H9 (cell line): ENCODE results near the gene FGF10. TPM values are rescaled to one million over a fixed set of nuclear protein-coding genes. Genes with fewer than 3 reads are reported as not detected.

Experiments used
- DNase-seq: peaks from one replicate; pipeline ENCODE4 v3.0.0-alpha.2; 2017
- H2AFZ ChIP-seq: one replicate; pipeline ENCODE4 v1.6.1; 2013; ENCODE audit warnings: mild to moderate bottlenecking, low read length, control low read depth, moderate library complexity
- H2AK5ac ChIP-seq: 2 replicates; pipeline ENCODE4 v1.6.1; 2013; ENCODE audit warnings: low read length, control low read depth, mixed read lengths; ENCODE audit not compliant: insufficient read length
- H2BK120ac ChIP-seq: one replicate; pipeline ENCODE4 v1.6.1; 2013; ENCODE audit warnings: low read depth, mild to moderate bottlenecking, low read length, control low read depth, inconsistent platforms; ENCODE audit not compliant: poor library complexity, severe bottlenecking
- H2BK12ac ChIP-seq: 2 replicates; pipeline ENCODE4 v1.6.1; 2013; ENCODE audit warnings: low read length, control low read depth, mixed read lengths, low read depth; ENCODE audit not compliant: insufficient read length
- H2BK15ac ChIP-seq: 2 replicates; pipeline ENCODE4 v1.6.1; 2013; ENCODE audit warnings: low read depth, low read length, control low read depth
- H2BK20ac ChIP-seq: one replicate; pipeline ENCODE4 v1.6.1; 2013; ENCODE audit warnings: low read depth, mild to moderate bottlenecking, low read length, control low read depth, inconsistent platforms; ENCODE audit not compliant: poor library complexity, severe bottlenecking
- H2BK5ac ChIP-seq: 2 replicates; pipeline ENCODE4 v1.6.1; 2013; ENCODE audit warnings: low read length, control low read depth, mixed read lengths; ENCODE audit not compliant: insufficient read length
- H3K14ac ChIP-seq: 2 replicates; pipeline ENCODE4 v1.6.1; 2013; ENCODE audit warnings: low read length, control low read depth; ENCODE audit not compliant: insufficient read depth
- H3K18ac ChIP-seq: 2 replicates; pipeline ENCODE4 v1.6.1; 2013; ENCODE audit warnings: low read depth, mild to moderate bottlenecking, mixed read lengths, low read length, control low read depth; ENCODE audit not compliant: insufficient read length
- H3K23ac ChIP-seq: 2 replicates; pipeline ENCODE4 v1.6.1; 2013; ENCODE audit warnings: low read length, control low read depth, mixed read lengths, low read depth; ENCODE audit not compliant: insufficient read length
- H3K23me2 ChIP-seq: 2 replicates; pipeline ENCODE4 v1.6.1; 2013; ENCODE audit warnings: low read depth, mild to moderate bottlenecking, mixed read lengths, low read length, control low read depth; ENCODE audit not compliant: insufficient read length, poor library complexity, severe bottlenecking
- H3K27ac ChIP-seq: 2 replicates; pipeline ENCODE4 v1.5.1; 2013; ENCODE audit warnings: low read length, control low read depth, mixed read lengths, low read depth; ENCODE audit not compliant: insufficient read length
- H3K27me3 ChIP-seq: 2 replicates; pipeline ENCODE4 v1.6.1; 2013; ENCODE audit warnings: low read length, control low read depth, inconsistent platforms; ENCODE audit not compliant: insufficient read depth
- H3K4ac ChIP-seq: 2 replicates; pipeline ENCODE4 v1.6.1; 2013; ENCODE audit warnings: low read depth, mild to moderate bottlenecking, control low read depth, inconsistent platforms, low read length, moderate library complexity
- H3K4me1 ChIP-seq: 2 replicates; pipeline ENCODE4 v1.6.1; 2013; ENCODE audit warnings: low read length, control low read depth, inconsistent platforms; ENCODE audit not compliant: insufficient read depth
- H3K4me2 ChIP-seq: 2 replicates; pipeline ENCODE4 v1.6.1; 2013; ENCODE audit warnings: low read length, control low read depth, mixed read lengths; ENCODE audit not compliant: insufficient read length, insufficient read depth
- H3K56ac ChIP-seq: 2 replicates; pipeline ENCODE4 v1.6.1; 2013; ENCODE audit warnings: low read depth, mild to moderate bottlenecking, mixed read lengths, low read length, control low read depth; ENCODE audit not compliant: insufficient read length
- H3K79me1 ChIP-seq: 2 replicates; pipeline ENCODE4 v1.6.1; 2013; ENCODE audit warnings: low read depth, mild to moderate bottlenecking, moderate library complexity, low read length, control low read depth, inconsistent platforms; ENCODE audit not compliant: insufficient read depth, poor library complexity, severe bottlenecking
- H3K79me2 ChIP-seq: 2 replicates; pipeline ENCODE4 v1.6.1; 2013; ENCODE audit warnings: low read length, control low read depth, inconsistent platforms; ENCODE audit not compliant: insufficient read depth
- H3K9ac ChIP-seq: 2 replicates; pipeline ENCODE4 v1.6.1; 2013; ENCODE audit warnings: low read length, control low read depth, mixed read lengths; ENCODE audit not compliant: insufficient read length; ENCODE audit errors: extremely low read depth
- H3K9me3 ChIP-seq: one replicate; pipeline ENCODE4 v1.6.1; 2013; ENCODE audit warnings: low read depth, low read length, inconsistent platforms; ENCODE audit not compliant: control insufficient read depth
- H3T11ph ChIP-seq: one replicate; pipeline ENCODE4 v1.6.1; 2013; ENCODE audit warnings: mild to moderate bottlenecking, low read length, control low read depth, inconsistent platforms
- H4K20me1 ChIP-seq: one replicate; pipeline ENCODE4 v1.6.1; 2013; ENCODE audit not compliant: control insufficient read depth, insufficient read length, insufficient read depth
- H4K5ac ChIP-seq: 2 replicates; pipeline ENCODE4 v1.6.1; 2013; ENCODE audit warnings: low read depth, mild to moderate bottlenecking, mixed read lengths, low read length, control low read depth; ENCODE audit not compliant: insufficient read length
- H4K8ac ChIP-seq: replicated peaks from 2 replicates; pipeline ENCODE4 v1.6.1; 2013; ENCODE audit warnings: low read length, control low read depth, mixed read lengths, low read depth; ENCODE audit not compliant: insufficient read length
- H4K91ac ChIP-seq: 2 replicates; pipeline ENCODE4 v1.6.1; 2013; ENCODE audit warnings: low read depth, mild to moderate bottlenecking, moderate library complexity, mixed read lengths, low read length, control low read depth; ENCODE audit not compliant: insufficient read length
- H3K27ac Mint-ChIP-seq, 3 experiments: 2 replicates in 2 of 3; 3 replicates in 1 of 3; pipeline ENCODE4 v1.8.0; 2020 to 2021; ENCODE audit warnings: mixed read lengths in 3 of 3, mild to moderate bottlenecking in 1 of 3, moderate library complexity in 1 of 3
- H3K27me3 Mint-ChIP-seq: 2 replicates; pipeline ENCODE4 v1.8.0; 2021; ENCODE audit warnings: low read depth, mild to moderate bottlenecking, moderate library complexity, mixed read lengths
- H3K36me3 Mint-ChIP-seq, 3 experiments: 2 replicates in 2 of 3; 3 replicates in 1 of 3; pipeline ENCODE4 v1.8.0; 2020 to 2021; ENCODE audit warnings: low read depth in 3 of 3, mixed read lengths in 3 of 3; ENCODE audit not compliant: insufficient read depth in 1 of 3
- H3K4me1 Mint-ChIP-seq, 2 experiments: 2 replicates each; pipeline ENCODE4 v1.8.0; 2020; ENCODE audit warnings: mixed read lengths in 2 of 2
- H3K4me3 Mint-ChIP-seq, 2 experiments: 2 replicates in 1 of 2; 3 replicates in 1 of 2; pipeline ENCODE4 v1.8.0; 2020 to 2021; ENCODE audit warnings: mild to moderate bottlenecking in 2 of 2, mixed read lengths in 2 of 2, moderate library complexity in 1 of 2
- H3K9me3 Mint-ChIP-seq, 2 experiments: 2 replicates in 1 of 2; 3 replicates in 1 of 2; pipeline ENCODE4 v1.8.0; 2020; ENCODE audit warnings: mild to moderate bottlenecking in 2 of 2, mixed read lengths in 2 of 2, moderate library complexity in 1 of 2
- WGBS: extraction: QIAGEN DNeasy Blood & Tissue Kit; methylation state at CpG from one replicate; pipeline ENCODE4 v1.1.7; 2013; ENCODE audit warnings: missing lambda C conversion rate, low lambda C conversion rate, mixed read lengths; ENCODE audit not compliant: insufficient read length; ENCODE audit errors: extremely low coverage; 5-methylcytosine and 5-hydroxymethylcytosine counted together
- total RNA-seq: library from RNA; stranded (reverse); gene quantifications from 2 replicates; pipeline ENCODE4 v1.2.1, GENCODE V29; 2021
- TF ChIP-seq, protein P1 (sequence below): fragments of 200-600 bp; sonication (generic); conservative IDR thresholded peaks from 3 replicates; pipeline ENCODE4 v1.8.0; 2021; ENCODE audit warnings: antibody characterized with exemption, mild to moderate bottlenecking

FGF10 gene
- total RNA-seq, 1 experiment from 2014 or later: not detected

GRCh38 chr5:44299394-44299793 is 89.8 kb downstream of the FGF10 start:
- Histone ChIP-seq H3K9me3 (no peaks in the 10 kb centered on the region), H2BK20ac (no peak overlapping the region), H3K4ac (no peak overlapping the region), H3K23ac (no peak overlapping the region), H3K79me1 (no peaks in the 10 kb centered on the region), H2AK5ac (no peak overlapping the region), H2BK5ac (no peak overlapping the region), H2AFZ (no peak overlapping the region), H2BK120ac (no peak overlapping the region), H4K8ac (no peak overlapping the region), H3K27ac (no peak overlapping the region), H3K14ac (no peak overlapping the region), H2BK15ac (no peak overlapping the region), H3K4me1 (no peaks in the 10 kb centered on the region), H3T11ph (no peak overlapping the region), H3K18ac (no peak overlapping the region), H2BK12ac (no peak overlapping the region), H3K79me2 (no peaks in the 10 kb centered on the region), H3K4me2 (no peak overlapping the region), H4K91ac (no peak overlapping the region), H4K20me1 (no peaks in the 10 kb centered on the region), H3K9ac (no peak overlapping the region), H4K5ac (no peak overlapping the region), H3K56ac (no peak overlapping the region), H3K23me2 (no peaks in the 10 kb centered on the region), H3K27me3 (no peaks in the 10 kb centered on the region)
- Mint-ChIP-seq H3K4me1 (peaks cover 2 to 3% of the 10 kb centered on the region in 2 experiments), H3K9me3 (no peaks in the 10 kb centered on the region), H3K27me3 (no peaks in the 10 kb centered on the region), H3K27ac (no peak overlapping the region), H3K4me3 (no peak overlapping the region), H3K36me3 (no peaks in the 10 kb centered on the region)
- WGBS: no CpG with 5 or more reads among the region's 4 CpGs
- TF ChIP-seq, protein P1, sequence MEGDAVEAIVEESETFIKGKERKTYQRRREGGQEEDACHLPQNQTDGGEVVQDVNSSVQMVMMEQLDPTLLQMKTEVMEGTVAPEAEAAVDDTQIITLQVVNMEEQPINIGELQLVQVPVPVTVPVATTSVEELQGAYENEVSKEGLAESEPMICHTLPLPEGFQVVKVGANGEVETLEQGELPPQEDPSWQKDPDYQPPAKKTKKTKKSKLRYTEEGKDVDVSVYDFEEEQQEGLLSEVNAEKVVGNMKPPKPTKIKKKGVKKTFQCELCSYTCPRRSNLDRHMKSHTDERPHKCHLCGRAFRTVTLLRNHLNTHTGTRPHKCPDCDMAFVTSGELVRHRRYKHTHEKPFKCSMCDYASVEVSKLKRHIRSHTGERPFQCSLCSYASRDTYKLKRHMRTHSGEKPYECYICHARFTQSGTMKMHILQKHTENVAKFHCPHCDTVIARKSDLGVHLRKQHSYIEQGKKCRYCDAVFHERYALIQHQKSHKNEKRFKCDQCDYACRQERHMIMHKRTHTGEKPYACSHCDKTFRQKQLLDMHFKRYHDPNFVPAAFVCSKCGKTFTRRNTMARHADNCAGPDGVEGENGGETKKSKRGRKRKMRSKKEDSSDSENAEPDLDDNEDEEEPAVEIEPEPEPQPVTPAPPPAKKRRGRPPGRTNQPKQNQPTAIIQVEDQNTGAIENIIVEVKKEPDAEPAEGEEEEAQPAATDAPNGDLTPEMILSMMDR: no peak
- DNase-seq: no peak
